TTC549 (cell line): ENCODE measurements around the gene ZACN.
"Not testable (repeated sequence)": the region's sequence is repeated elsewhere in the genome, so short reads cannot be mapped to it uniquely, and the experiment has no call there.

Experiments used
- FAIRE-seq: peaks from 2 replicates; lab custom pipeline; 2012; peaks lifted over from hg19 to GRCh38; lab: Jason Lieb, UNC

The ZACN gene

GRCh38 chr17:76078860-76079534, at the start of gene ZACN:
TSS of gene ZACN (plus strand) at chr17:76079182. CDS start at chr17:76079265, 83 bp downstream.
- FAIRE-seq = no peak

GRCh38 chr17:76032073-76032779, 46.8 kb upstream of the ZACN start:
- FAIRE-seq = no peak

GRCh38 chr17:76032780-76033108, 46.2 kb upstream of the ZACN start:
- no peak for FAIRE-seq

GRCh38 chr17:76033139-76033538, 45.8 kb upstream of the ZACN start:
- no peak for FAIRE-seq

DNA sequence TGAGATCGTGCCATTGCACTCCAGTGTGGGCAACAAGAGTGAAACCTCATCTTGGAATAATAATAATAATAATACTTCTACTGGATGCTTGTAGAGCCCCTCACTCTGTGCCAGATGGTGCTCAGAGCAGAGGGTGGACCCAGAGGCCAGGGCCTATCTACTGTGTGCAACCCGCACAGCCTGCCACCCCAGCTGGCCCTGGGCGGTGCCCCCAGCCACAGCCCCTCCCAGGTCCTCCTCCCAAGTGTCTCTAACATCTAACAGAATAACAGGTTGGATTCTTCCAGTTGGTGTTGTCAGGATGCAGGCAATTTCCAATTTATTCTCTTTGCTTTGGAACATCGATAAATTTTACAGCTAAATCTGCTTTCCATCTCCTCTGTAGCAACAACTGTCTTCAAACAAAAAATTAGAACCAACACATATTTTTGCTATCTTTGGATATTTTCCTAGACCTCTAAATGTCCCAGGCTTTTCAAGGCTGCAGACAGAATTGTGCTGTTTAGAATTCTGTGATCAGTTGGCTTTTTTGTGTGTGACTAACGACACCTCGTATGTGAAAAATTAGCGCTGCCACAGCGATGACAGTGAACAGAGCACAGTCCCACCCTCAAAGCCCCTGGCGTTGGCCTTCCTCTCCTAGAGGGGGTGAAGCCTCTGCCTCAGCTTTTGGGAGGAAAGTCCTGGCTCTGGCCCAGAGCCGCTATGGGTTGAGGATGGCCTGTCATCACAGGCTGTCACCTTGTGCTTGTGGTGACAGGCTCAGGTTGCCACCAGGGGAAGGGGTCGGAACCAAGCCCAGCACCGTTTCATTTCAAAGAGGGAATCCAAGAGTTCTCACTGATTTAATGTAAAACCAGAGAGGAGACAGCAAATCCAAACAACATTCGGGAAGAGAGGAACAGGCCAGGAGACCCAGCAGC, 44.3 kb upstream of the ZACN start:
- FAIRE-seq = no peak

GRCh38 chr17:76036497-76037261, 42.3 kb upstream of the ZACN start:
- no peak for FAIRE-seq

GRCh38 chr17:76038050-76038449, 40.9 kb upstream of the ZACN start:
- no peak for FAIRE-seq

DNA sequence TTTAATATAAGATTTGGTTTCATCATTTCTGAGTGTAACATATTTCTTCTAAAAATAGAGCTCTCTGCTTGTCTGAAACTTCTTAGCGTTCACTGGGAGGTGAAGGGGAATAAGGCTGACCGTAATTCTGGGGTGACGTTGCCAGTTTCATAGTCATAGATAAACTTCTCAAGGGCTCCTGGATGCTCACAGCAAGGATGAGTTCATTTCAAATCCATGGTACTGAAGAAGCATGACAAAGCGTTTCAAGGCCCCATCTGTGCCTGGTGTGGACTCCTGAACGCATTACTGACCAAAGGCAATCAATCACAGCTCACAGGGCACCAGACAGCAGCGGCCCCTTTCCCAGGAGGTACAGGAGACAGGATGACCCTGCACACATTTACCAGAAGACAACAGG, 39.9 kb upstream of the ZACN start:
- no peak for FAIRE-seq

DNA sequence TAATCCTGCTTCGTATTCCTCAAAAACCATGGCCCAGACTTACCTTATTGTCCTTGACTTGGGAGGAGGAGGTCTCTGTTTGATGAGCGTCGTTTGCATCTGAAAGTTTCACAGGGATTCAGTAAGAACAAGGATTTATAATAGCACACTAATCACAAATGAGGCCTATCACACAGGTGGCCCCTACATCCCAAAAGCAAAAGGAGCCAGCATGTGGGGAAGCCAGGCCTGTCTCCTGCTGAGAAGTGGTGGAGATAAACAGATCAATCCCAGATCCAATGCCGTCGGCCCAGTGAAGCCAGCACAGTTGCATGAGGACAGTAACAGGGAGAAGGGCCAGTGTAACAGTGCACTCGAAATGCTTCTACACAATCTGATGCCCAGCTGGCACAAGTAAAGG, 38.6 kb upstream of the ZACN start:
- no peak for FAIRE-seq

DNA sequence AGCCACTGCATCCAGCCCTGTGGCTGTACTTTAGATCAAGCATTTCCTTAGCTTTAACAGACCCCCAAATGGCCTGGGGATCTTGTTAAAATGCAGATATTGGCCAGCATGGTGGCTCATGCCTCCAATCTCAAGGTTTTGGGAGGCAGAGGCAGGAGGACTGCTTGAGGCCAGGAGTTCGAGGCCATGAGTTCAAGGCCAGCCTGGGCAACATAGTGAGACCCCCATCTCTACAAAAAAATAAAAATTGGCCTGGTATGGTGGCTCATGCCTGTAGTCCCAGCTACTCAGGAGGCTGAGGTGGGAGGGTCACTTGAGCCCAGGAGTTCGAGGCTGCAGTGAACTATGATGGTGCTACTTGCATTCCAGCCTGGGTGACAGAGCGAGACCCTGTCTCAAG, 36.1 kb upstream of the ZACN start:
- FAIRE-seq = not testable (repeated sequence)

DNA sequence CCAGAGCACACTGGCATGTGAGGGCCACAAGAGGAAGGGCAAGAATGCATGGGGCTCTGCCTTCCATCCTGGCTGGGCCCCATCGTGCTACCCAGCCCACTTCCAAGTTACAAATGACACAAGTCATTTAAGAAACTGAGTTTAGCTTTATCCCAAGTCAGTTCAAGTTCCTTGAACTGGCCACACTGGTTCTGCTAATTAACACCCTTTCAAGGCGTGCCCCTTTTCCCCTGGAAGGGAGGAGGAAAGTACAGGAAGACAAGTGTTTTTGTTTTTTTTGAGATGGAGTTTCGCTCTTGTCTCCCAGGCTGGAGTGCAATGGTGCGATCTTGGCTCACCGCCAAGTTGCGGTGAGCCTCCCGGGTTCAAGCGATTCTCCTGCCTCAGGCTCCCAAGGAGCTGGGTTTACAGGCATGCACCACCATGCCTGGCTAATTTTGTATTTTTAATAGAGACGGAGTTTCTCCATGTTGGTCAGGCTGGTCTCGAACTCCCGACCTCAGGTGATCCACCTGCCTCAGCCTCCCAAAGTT, 34.4 kb upstream of the ZACN start:
- FAIRE-seq = not testable (repeated sequence)

DNA sequence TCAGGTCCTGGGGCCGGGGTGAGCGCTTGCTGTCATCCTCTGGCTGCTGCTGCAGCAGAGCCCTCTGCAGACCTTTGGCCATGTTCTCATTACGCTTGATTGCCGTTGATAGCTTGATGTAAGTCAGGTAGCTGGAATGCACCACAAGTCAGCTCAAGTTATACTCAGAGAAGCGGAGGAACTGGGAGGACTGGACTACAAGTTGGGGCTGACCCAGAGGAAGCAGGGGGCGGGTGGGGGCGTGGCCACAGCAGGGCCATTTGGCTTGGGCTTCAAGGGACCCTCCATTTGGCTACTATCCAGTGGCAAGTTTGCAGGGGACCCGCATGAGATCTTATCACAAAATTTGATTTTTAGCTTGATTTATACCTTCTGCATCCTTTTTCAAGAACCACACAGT, 32.9 kb upstream of the ZACN start:
- no peak for FAIRE-seq

DNA sequence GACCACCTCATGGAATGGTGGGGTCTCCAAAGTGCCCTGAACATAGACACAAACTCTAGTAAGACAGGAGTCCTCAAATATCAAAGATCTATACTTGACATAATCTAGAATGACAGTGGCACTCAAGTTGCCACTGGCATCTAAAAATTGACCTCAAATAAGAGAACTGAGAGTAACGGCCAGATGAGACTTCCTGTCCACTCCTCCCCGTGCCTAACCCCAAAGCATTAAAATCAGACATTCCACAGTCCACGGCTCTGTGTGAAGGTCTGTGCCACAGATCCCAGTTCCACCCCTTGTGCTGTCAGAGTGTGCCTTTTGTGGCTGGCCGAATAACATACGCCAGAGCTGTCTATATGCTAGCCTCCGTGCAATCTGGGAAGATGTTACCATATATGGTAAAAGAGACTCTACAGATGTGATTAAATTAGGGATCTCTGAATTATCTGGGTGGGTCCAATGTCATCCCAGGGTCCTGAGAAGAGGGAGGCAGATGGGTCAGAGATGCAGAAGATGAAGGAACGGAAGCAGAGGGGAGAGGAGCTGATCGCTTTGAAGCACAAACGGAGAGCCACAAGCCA, 30.9 kb upstream of the ZACN start:
- FAIRE-seq = no peak

DNA sequence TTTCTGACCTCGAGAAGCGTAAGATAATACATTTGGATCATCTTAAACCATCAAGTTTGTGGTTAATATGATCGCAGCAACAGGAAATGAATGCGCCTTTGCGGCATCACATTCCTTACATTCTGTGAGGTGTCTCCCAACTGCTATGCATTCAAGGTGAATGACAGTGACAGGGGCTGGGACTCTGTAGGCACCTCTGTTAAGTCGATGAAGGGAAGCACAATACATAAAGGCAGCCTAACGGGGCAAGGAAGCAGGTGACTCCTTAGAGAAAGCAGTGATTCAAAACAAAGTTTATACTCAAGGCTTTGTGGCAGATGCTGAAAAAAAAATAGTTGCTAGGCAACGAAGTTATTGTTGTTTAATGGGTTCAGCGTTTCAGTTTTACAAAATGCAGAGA, 30.3 kb upstream of the ZACN start:
- no peak for FAIRE-seq

DNA sequence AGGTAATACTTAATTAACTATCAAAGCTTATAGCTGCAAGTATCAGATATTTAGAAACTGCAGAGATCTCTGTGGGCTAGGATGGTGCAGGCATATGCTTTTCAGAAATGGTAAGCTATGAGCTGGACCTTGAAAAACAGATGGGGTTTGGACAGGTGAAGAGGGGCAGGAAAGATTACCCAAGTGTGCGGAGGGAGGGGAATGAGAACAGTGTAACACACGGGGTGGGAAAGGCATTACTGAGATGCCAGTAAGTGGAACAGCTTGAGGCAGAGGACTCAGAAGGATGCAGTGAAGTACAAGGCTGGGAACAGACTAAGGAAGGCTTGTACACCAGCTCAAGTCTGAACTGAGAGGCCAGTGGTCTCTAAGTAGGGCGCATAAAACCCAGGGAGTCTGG, 29.7 kb upstream of the ZACN start:
- FAIRE-seq = no peak

DNA sequence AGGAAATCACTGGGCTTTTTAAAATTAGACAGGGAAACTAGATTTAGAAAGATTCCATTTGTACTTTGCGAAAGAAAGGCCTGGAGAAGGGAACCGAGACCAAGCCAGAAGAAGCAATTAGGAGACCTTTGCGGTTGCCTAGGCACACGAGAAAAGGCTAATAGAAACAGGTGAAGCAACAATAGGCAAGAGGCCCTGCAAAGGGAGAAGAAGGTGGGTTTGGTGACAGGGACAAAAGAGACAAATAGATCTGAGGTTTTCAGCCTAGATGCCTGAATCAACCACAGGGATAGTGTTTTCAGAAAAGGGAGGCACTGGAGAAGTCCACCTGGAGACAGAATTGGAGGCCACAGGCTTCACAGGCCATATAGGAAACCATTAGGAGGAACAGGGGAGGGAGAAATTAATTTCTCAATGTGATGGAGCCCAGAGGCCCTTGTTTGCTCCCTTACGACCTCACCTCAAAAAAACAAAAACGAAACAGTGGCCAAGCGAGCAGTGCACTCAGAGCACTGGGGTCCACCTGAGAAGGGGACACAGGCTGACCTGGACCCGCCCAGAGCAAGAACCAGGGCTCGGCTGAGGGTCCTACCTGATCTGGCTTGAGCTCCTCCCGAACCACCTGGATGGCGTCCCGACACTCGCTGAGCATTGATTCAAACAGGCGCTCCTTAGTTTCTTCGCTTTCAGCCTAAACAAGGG, 29.0 kb upstream of the ZACN start:
- FAIRE-seq = no peak

DNA sequence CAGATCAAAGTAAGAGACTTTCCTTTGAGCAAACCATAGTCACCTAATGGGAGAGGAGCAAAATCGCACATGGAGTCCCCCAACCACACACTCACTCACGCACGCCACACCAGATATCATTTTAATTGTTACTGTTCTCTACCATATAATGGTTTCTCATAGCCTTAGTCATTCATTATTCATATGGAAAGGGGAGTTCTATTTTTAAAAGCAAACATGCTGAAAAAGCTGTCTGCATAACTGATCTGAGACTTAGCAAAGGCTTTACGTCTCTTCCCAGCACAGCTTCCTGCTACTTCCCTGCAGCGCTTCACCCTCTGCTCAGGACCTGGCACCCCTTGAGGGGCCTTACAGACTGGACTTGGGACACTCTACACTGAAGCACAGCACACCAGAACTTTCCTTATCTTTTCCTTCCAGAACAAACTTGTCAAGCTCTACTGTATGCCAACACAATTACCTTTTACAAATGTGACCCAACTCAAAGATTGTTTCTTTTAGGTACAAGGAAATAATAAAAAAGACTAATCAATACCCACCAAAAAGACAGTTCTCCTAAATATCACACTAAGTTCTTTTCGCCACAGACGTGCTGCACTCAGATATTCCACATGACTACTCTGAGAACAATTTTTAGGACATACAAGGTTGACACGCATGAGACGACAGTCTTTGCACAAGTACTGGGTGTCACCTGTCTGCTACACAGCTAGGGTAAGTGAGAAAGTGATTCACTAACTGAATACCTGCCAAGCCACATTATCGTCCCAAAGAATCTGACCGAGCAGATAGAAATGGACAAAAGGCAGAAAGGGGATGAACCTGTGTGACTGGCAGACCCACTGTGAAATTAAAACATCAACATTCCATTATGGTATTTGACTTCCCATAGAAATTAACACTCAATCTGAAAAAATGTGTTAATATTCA, 28.2 kb upstream of the ZACN start:
- no peak for FAIRE-seq

DNA sequence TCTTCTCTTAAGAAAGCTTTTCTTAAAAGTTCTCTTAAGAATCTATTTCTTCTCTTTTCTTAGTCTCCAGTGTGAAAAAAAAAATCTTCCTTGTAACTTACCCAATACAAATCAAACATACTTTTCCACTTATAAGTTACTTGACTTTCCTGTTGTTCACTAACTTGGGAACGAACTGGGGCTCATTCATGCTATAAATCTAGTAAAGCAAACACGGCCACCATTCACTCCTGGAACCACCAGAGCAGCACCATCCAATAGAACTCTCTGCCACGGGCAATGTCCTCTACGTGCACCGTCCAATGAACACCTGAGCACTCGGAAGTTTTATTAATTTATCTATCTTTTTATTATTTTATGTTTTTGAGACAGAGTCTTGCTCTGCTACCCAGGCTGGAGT, 27.4 kb upstream of the ZACN start:
- no peak for FAIRE-seq

DNA sequence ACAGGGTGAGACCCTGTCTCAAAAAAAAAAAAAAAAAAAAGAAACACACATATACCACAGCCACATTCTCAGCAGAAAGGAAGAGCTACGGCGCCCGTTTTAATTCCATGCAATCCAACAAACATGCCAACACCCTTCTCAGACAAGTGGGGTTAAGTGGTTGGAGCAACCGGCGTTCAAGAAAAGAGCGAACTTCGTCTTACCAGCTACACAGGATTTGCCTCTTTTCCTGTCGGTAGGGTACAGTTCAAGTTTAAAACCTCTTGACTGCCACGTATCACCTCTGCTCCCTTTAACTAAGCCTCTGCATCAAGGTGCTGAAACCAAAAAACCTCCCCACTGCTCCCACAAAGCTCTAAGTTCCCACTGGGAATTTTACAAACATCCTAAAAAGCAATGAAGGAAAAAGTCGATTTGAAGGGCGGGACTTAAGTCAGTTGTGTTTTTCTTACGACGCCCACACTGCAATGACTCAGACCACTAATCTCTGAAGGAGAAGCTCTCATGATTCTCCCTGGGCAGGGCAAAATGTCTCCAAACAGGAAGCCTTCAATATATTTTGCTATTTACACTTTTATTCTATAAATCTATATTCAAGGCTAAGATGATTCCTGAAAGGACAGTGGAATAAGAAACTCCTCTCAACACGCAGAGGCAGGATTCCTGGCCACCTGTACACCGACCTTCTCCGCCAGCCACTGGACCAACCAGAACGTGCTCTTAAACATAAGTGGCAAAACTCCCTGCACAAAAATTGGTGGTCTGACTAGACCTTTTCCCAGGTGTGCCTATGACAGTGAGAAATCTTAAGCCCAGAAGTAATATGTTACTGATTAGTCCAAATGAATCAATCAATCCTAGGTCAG, 25.5 kb upstream of the ZACN start:
- FAIRE-seq = no peak
